ENCODE measurements around the gene KRTAP10-9.
"Not testable (repeated sequence)": the region's sequence is repeated elsewhere in the genome, so short reads cannot be mapped to it uniquely, and the experiment has no call there.

Gene KRTAP10-9

DNA sequence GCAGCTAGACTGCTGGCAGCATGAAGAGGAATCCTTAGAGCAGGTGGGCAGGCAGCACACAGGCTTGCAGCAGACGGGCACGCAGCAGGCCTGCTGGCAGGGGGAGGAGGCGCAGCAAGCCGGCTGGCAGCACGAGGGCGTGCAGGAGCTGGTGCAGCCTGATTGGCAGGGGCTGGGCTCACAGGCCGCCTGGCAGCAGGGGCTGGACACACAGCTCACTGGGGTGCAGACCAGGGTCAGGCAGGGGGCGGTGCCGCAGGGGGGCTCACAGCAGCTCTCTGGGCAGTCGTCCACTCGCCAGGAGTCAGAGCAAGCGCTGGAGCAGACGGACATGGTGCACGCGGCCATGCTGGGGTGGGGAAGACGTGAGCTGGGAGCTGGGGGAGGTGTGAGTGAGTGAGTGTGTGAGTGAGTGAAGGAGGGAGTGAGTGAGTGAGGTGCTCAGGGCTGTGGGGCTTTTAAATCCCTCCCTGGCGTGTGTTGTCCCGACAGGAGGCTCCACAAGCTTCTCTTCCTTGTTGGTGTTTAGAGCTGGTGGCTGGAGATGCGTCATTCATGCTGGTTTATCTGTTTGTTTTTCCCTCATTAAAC, 46.6 kb upstream of the KRTAP10-9 start, which contains the start of gene KRTAP10-5:
KRTAP10-5 (minus strand) TSS at position 374 of the 591 bp plus-strand sequence; CDS start at position 348, 26 bp downstream.
- not testable (repeated sequence) for DNase-seq; H4K91ac ChIP-seq (ENCODE audit: low read length); H3K4ac ChIP-seq (ENCODE audit: low read depth in 1 of 2, low read length in 2 of 2); H2AK5ac ChIP-seq (ENCODE audit: low read length, severe bottlenecking); H3K4me2 ChIP-seq (ENCODE audit: low read length, poor library complexity, severe bottlenecking); H3K36me3 ChIP-seq (ENCODE audit: control insufficient read depth in 1 of 2, insufficient read depth in 2 of 2, low read depth in 1 of 2, low read length in 2 of 2); H3K14ac ChIP-seq (ENCODE audit: low read length in 2 of 2); H2BK5ac ChIP-seq (ENCODE audit: low read depth, low read length, poor library complexity, severe bottlenecking); H3K18ac ChIP-seq (ENCODE audit: low read depth in 1 of 2, low read length in 2 of 2); H2BK12ac ChIP-seq (ENCODE audit: low read length in 2 of 2); H4K8ac ChIP-seq (ENCODE audit: low read length); H2BK15ac ChIP-seq (ENCODE audit: low read depth, poor library complexity, severe bottlenecking); H3K27me3 ChIP-seq (ENCODE audit: control insufficient read depth in 1 of 2, insufficient read depth in 1 of 2, low read length in 2 of 2); H2BK120ac ChIP-seq (ENCODE audit: low read depth, low read length); H3K9ac ChIP-seq (ENCODE audit: low read length); H3K79me1 ChIP-seq (replicated peaks; ENCODE audit: low read length, poor library complexity, severe bottlenecking); H3K4me1 ChIP-seq (ENCODE audit: control insufficient read depth, insufficient read depth, low read depth, low read length); H3K23ac ChIP-seq (ENCODE audit: low read length in 2 of 2); H2AFZ ChIP-seq (ENCODE audit: low read depth, low read length); H3K27ac ChIP-seq (ENCODE audit: low read length, poor library complexity, severe bottlenecking)
- H3K4me3 ChIP-seq (ENCODE audit: insufficient read depth in 1 of 2, low read depth in 1 of 2, low read length in 2 of 2): peak within 1 kb of the TSS in 1 of 2 experiments; percentile 21
- 75% methylated on average over 19 of the region's 19 CpGs for WGBS
- peaks cover 35% of the 10 kb centered on the region for H3K9me3 ChIP-seq (ENCODE audit: control insufficient read depth, low read length)

GRCh38 chr21:44581158-44581557, 45.7 kb upstream of the KRTAP10-9 start:
- Histone ChIP-seq H3K27ac (ENCODE audit: low read length, poor library complexity, severe bottlenecking) (no peak overlapping the region), H3K9ac (ENCODE audit: low read length) (no peak overlapping the region), H3K4ac (ENCODE audit: low read depth in 1 of 2, low read length in 2 of 2) (no peak overlapping the region), H3K27me3 (ENCODE audit: control insufficient read depth in 1 of 2, insufficient read depth in 1 of 2, low read length in 2 of 2) (no peaks in the 10 kb centered on the region), H3K4me3 (ENCODE audit: insufficient read depth in 1 of 2, low read depth in 1 of 2, low read length in 2 of 2) (no peak overlapping the region), H3K9me3 (ENCODE audit: control insufficient read depth, low read length) (peaks cover 38% of the 10 kb centered on the region), H3K18ac (ENCODE audit: low read depth in 1 of 2, low read length in 2 of 2) (no peak overlapping the region), H2BK120ac (ENCODE audit: low read depth, low read length) (no peak overlapping the region), H2BK5ac (ENCODE audit: low read depth, low read length, poor library complexity, severe bottlenecking) (no peak overlapping the region), H2AFZ (ENCODE audit: low read depth, low read length) (no peak overlapping the region), H3K4me2 (ENCODE audit: low read length, poor library complexity, severe bottlenecking) (no peak overlapping the region), H3K14ac (ENCODE audit: low read length in 2 of 2) (no peak overlapping the region), H2BK15ac (ENCODE audit: low read depth, poor library complexity, severe bottlenecking) (no peak overlapping the region), H3K36me3 (ENCODE audit: control insufficient read depth in 1 of 2, insufficient read depth in 2 of 2, low read depth in 1 of 2, low read length in 2 of 2) (no peaks in the 10 kb centered on the region), H3K79me1 (replicated peaks; ENCODE audit: low read length, poor library complexity, severe bottlenecking) (no peaks in the 10 kb centered on the region), H4K8ac (ENCODE audit: low read length) (no peak overlapping the region), H2BK12ac (ENCODE audit: low read length in 2 of 2) (no peak overlapping the region), H3K4me1 (ENCODE audit: control insufficient read depth, insufficient read depth, low read depth, low read length) (no peaks in the 10 kb centered on the region), H3K23ac (ENCODE audit: low read length in 2 of 2) (no peak overlapping the region), H2AK5ac (ENCODE audit: low read length, severe bottlenecking) (no peak overlapping the region), H4K91ac (ENCODE audit: low read length) (no peak overlapping the region)
- WGBS: 64% methylated on average over 1 of the region's 3 CpGs
- no peak for DNase-seq

DNA sequence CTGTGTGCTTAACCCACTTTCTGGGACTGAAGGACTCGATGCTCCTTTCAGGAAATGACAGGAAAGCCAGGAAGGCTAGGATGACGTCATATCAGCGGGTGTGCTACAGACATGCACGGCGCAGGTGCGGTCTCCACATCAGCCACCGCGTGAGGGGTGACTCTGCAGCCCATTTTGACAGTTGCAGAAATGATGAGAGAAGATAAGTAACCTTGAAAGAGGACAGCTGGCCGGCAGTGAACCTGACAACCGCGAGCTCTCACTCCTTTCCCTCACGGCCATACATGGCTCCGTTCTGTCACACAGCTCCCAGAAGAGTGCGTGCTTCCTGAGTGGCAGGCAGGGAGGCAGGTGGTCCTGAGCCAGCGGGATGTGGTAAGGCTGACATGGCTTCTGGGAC, 44.8 kb upstream of the KRTAP10-9 start:
- Histone ChIP-seq H2BK15ac (ENCODE audit: low read depth, poor library complexity, severe bottlenecking) (no peak overlapping the region), H4K91ac (ENCODE audit: low read length) (no peak overlapping the region), H3K9ac (ENCODE audit: low read length) (no peak overlapping the region), H3K23ac (ENCODE audit: low read length in 2 of 2) (no peak overlapping the region), H3K14ac (ENCODE audit: low read length in 2 of 2) (no peak overlapping the region), H3K79me1 (replicated peaks; ENCODE audit: low read length, poor library complexity, severe bottlenecking) (no peaks in the 10 kb centered on the region), H3K9me3 (ENCODE audit: control insufficient read depth, low read length) (peaks cover 32% of the 10 kb centered on the region), H3K4ac (ENCODE audit: low read depth in 1 of 2, low read length in 2 of 2) (no peak overlapping the region), H3K4me1 (ENCODE audit: control insufficient read depth, insufficient read depth, low read depth, low read length) (no peaks in the 10 kb centered on the region), H3K36me3 (ENCODE audit: control insufficient read depth in 1 of 2, insufficient read depth in 2 of 2, low read depth in 1 of 2, low read length in 2 of 2) (no peaks in the 10 kb centered on the region), H2AFZ (ENCODE audit: low read depth, low read length) (no peak overlapping the region), H2BK120ac (ENCODE audit: low read depth, low read length) (no peak overlapping the region), H3K27ac (ENCODE audit: low read length, poor library complexity, severe bottlenecking) (no peak overlapping the region), H3K4me3 (ENCODE audit: insufficient read depth in 1 of 2, low read depth in 1 of 2, low read length in 2 of 2) (no peak overlapping the region), H2BK12ac (ENCODE audit: low read length in 2 of 2) (no peak overlapping the region), H4K8ac (ENCODE audit: low read length) (no peak overlapping the region), H3K27me3 (ENCODE audit: control insufficient read depth in 1 of 2, insufficient read depth in 1 of 2, low read length in 2 of 2) (no peaks in the 10 kb centered on the region), H2BK5ac (ENCODE audit: low read depth, low read length, poor library complexity, severe bottlenecking) (no peak overlapping the region), H2AK5ac (ENCODE audit: low read length, severe bottlenecking) (no peak overlapping the region), H3K4me2 (ENCODE audit: low read length, poor library complexity, severe bottlenecking) (no peak overlapping the region), H3K18ac (ENCODE audit: low read depth in 1 of 2, low read length in 2 of 2) (no peak overlapping the region)
- 81% methylated on average over 12 of the region's 15 CpGs for WGBS
- no peak for DNase-seq

- no peak for DNase-seq
- Histone ChIP-seq H4K8ac (ENCODE audit: low read length) (no peak overlapping the region), H3K27ac (ENCODE audit: low read length, poor library complexity, severe bottlenecking) (no peak overlapping the region), H3K4me3 (ENCODE audit: insufficient read depth in 1 of 2, low read depth in 1 of 2, low read length in 2 of 2) (no peak overlapping the region), H3K79me1 (replicated peaks; ENCODE audit: low read length, poor library complexity, severe bottlenecking) (no peaks in the 10 kb centered on the region), H2BK120ac (ENCODE audit: low read depth, low read length) (no peak overlapping the region), H3K9me3 (ENCODE audit: control insufficient read depth, low read length) (peaks cover 25% of the 10 kb centered on the region), H2BK15ac (ENCODE audit: low read depth, poor library complexity, severe bottlenecking) (no peak overlapping the region), H2BK12ac (ENCODE audit: low read length in 2 of 2) (no peak overlapping the region), H3K27me3 (ENCODE audit: control insufficient read depth in 1 of 2, insufficient read depth in 1 of 2, low read length in 2 of 2) (no peaks in the 10 kb centered on the region), H4K91ac (ENCODE audit: low read length) (no peak overlapping the region), H3K23ac (ENCODE audit: low read length in 2 of 2) (no peak overlapping the region), H2AK5ac (ENCODE audit: low read length, severe bottlenecking) (no peak overlapping the region), H3K4ac (ENCODE audit: low read depth in 1 of 2, low read length in 2 of 2) (no peak overlapping the region), H3K14ac (ENCODE audit: low read length in 2 of 2) (no peak overlapping the region), H2BK5ac (ENCODE audit: low read depth, low read length, poor library complexity, severe bottlenecking) (no peak overlapping the region), H3K18ac (ENCODE audit: low read depth in 1 of 2, low read length in 2 of 2) (no peak overlapping the region), H3K36me3 (ENCODE audit: control insufficient read depth in 1 of 2, insufficient read depth in 2 of 2, low read depth in 1 of 2, low read length in 2 of 2) (no peaks in the 10 kb centered on the region), H3K4me1 (ENCODE audit: control insufficient read depth, insufficient read depth, low read depth, low read length) (no peaks in the 10 kb centered on the region), H3K4me2 (ENCODE audit: low read length, poor library complexity, severe bottlenecking) (no peak overlapping the region), H2AFZ (ENCODE audit: low read depth, low read length) (no peak overlapping the region), H3K9ac (ENCODE audit: low read length) (no peak overlapping the region)
- WGBS: 84% methylated on average over 10 of the region's 11 CpGs
Measured at GRCh38 chr21:44583089-44583799, 43.6 kb upstream of the KRTAP10-9 start.

All from mesenchymal stem cell (in vitro differentiated cells and primary cell).